Hematopoietic multipotent progenitor cell treated with erythropoietin and hydrocortisone succinate and interleukin-3 and kit ligand, for 4 days (in vitro differentiated cells): Measurements from ENCODE around the gene PNKD.

ENCODE experiments used
- DNase-seq: peaks from one replicate; pipeline ENCODE4 v3.0.0-alpha.2; 2015

The PNKD gene

DNA sequence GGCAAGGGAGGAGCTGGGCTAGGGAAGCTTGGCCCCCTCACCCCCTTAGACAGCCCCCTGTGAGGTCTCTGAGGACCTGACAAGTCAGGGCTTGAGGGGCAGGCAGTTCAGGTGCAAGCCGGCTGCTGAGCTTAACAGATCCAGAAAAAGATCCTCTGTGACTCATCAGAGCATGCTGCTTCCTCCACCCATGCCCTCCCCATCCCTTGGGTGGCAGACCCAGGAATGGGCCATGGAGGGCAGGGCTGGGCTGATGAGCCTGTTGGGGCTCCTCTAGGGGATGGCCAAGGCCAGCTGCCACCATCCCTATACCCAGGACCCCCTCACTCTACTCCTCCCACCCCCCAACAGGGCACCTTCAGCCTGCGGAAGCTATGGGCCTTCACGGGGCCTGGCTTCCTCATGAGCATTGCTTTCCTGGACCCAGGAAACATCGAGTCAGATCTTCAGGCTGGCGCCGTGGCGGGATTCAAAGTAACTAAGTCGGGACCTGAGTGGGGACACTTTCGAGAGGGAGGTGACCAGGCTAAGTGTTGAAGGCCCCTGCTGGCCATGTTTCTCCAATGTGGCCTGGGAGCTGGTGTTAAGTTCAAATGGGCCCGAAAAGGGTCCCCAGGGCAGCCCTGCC, 113.7 kb downstream of the PNKD start:
- DNase-seq, result no peak

DNA sequence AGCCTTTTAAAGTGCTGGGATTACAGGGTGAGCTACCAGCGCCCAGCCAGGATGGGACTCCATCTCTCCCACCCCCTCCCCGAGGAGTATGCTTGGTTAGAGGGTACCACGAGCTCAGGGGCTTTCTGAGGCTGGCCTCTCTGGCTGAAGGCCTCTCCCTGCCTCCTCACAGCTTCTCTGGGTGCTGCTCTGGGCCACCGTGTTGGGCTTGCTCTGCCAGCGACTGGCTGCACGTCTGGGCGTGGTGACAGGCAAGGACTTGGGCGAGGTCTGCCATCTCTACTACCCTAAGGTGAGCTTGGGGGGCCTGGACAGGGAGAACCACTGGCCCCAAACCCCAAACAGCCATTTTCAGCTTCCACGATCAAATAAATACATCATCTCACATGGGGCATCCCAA, 114.7 kb downstream of the PNKD start:
- no peak for DNase-seq

DNA sequence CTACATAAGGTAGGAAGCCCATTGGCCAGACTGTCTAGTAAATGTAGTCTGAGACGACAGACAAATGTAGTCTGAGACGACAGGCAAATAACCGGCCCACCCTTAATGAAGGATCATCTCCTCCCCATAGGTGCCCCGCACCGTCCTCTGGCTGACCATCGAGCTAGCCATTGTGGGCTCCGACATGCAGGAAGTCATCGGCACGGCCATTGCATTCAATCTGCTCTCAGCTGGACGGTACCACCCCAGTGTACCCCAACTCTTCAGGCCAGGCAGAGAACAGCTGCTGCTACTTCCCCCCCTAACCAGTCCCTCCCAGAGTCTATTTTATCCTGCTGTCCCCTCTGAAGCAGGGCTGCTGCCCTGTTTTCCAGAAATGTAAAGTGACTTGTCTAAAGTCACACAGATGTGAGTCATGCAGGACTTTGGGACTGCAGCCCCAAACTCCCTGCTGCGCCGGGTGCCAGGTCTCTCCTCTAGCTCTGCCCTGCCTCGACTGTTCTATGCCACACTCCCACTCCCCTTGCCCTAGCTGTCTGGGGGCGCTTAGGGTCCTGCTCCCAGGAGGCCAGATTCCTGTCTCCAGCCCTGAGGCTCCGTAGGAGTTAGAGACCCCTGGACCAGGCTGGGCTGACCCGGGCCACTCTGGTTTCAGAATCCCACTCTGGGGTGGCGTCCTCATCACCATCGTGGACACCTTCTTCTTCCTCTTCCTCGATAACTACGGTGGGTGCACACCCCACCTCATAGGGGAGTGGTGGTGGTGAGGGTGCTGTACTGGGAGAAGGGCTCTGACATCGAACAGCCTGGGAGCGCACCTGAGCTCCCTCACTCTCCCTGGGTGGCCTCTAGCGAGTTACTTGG, 116.4 kb downstream of the PNKD start:
- DNase-seq, result no peak

DNA sequence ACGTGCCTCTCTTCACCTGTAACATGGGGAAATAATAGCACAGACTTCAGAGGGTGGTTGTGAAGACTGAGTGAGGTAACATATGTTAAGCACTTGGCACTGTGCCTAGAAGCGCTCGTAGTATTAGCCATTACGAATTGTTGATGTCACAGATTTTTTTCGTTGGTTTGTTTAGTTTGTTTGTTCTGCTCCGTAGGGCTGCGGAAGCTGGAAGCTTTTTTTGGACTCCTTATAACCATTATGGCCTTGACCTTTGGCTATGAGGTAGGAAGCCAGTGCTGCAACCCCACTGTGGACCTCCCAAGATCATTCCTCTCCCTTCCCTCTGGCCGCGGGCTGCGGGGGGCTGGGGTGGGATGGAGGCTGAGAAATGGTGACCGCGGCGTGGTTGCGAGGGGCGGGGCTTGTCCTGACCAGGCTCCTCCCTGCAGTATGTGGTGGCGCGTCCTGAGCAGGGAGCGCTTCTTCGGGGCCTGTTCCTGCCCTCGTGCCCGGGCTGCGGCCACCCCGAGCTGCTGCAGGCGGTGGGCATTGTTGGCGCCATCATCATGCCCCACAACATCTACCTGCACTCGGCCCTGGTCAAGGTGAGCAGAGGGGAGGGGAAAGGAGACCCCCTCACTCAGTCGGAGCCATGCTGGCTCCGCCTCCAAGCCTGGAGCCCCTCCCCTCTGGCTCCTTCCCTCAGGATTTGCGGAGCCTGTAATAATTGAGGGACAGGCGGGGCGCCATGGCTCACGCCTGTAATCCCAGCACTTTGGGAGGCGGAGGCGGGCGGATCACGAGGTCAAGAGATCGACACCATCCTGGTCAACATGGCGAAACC, 117.3 kb downstream of the PNKD start:
- DNase-seq, result peak; percentile 71

DNA sequence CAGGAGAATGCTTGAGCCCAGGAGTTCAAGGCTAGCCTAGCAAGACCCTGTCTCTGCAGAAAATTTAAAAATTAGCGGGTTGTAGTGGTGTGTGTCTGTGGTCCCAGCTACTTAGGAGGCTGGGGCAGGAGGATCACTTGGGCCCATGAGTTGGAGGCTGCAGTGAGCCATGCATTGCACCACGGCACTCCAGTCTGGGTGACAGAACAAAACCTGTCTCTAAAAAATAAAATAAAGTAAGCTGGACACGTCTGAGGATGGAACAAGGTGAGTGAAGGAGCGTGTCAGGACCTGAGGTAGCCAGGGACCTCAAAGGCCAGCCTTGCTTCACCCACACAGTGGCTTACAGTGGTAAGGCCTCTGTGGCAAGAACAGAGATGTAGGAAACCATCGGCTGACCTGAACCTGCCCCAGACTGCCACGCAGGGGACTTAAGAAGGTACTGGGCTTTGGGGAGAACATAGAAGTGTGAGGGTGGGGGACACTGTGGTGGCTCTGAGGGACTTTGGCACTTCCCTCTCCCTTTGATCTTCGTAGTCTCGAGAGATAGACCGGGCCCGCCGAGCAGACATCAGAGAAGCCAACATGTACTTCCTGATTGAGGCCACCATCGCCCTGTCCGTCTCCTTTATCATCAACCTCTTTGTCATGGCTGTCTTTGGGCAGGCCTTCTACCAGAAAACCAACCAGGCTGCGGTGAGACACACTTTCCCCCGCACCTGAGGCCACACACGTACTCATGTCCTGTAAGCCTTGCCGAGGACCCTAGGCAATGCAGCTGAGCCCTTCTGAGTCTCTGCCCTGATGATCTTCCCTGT, 119.2 kb downstream of the PNKD start:
- DNase-seq, result no peak

DNA sequence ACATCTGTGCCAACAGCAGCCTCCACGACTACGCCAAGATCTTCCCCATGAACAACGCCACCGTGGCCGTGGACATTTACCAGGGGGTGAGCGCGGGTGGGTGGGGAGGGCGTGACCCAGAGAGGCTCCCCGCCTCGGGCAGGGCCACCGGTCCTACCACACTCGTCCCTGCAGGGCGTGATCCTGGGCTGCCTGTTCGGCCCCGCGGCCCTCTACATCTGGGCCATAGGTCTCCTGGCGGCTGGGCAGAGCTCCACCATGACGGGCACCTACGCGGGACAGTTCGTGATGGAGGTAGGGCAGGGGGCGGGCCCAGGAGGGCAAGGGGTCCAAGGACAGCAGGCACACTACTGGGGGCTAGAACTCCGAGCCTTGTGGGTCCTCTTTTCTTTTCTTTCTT, 120.9 kb downstream of the PNKD start:
- DNase-seq, result no peak

DNA sequence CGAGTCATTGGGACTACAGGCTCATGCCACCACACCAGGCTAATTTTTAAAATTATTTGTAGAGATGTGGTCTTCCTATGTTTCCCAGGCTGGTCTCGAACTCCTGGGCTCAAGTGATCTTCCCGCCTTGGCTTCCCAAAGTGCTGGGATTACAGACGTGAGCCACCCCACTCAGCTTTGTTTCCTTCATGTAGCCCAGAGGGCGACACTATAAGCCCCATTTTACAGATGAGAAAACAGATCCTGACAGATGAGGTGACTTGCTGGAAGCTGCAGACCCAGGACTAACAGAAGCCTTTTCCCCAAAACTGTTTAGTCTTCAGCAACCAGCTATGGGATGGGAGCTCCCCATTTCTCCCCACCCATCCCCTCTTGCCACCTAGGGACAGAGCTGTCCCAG, 122.1 kb downstream of the PNKD start:
- DNase-seq, result no peak

DNA sequence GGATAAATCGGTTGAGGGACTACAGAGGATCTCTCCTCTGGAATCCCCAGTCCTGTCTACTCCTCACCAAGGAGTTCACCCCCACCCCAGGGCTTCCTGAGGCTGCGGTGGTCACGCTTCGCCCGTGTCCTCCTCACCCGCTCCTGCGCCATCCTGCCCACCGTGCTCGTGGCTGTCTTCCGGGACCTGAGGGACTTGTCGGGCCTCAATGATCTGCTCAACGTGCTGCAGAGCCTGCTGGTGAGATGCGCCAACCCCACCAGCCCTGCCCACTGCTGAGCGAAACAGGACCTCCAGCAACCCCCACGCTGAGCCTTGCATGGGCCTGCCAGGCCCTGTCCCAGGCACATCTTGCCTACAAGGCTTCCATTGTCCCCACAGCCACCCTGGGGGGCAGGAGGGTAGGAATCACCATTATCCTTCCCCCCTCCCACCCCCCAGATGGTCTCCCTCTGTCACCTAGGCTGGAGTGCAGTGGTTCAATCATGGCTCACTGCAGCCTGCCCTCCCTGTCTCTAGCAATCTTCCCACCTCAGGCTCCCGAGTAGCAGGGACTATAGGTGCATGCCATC, 122.7 kb downstream of the PNKD start:
- DNase-seq, result no peak

DNA sequence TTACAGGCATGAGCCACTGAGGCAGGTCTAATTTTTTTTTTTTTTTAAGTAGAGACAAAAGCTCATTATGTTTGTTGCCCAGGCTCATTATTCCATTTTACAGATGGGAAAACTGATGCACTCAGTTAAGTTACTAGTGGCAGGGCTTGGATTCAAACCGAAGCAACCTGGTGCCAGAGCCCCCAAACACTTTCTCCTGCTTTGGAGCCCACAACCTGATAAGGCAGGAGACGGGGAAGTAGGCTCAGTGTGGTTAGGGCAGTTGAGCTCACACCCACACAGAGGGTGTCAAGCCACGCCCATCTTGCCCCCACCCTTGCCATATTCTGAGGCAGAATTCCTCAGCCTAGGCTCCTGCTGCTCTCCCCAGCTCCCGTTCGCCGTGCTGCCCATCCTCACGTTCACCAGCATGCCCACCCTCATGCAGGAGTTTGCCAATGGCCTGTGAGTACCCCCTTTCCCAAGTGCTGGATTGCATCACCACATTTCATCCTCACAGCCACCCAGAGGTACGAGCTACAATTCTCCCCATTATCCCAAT, 123.5 kb downstream of the PNKD start:
- peak; percentile 94 for DNase-seq

DNA sequence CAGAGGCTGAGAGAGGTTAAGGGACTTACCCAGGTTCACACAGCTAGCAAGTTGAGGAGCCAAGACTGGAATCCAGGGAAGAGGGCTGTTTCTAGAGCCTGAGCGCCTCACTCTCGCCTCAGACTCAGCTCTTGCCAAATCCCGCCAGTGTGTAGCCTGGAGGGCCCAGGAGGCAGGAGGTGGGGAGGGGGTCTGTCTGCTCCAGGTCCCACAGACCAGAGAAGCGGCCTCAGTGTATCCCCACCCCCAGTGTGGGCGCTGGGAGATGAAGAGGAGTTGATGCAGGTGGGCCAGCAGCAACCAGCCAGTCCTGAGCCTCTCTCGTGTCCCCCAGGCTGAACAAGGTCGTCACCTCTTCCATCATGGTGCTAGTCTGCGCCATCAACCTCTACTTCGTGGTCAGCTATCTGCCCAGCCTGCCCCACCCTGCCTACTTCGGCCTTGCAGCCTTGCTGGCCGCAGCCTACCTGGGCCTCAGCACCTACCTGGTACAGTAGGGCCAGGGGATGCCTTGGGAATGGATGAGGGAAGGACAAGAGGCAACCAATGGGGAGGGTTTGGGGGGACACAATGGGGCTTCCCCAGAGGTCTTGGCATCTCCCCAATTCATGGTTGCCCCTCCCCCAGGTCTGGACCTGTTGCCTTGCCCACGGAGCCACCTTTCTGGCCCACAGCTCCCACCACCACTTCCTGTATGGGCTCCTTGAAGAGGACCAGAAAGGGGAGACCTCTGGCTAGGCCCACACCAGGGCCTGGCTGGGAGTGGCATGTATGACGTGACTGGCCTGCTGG, 124.2 kb downstream of the PNKD start:
- peak; percentile 71 for DNase-seq

DNA sequence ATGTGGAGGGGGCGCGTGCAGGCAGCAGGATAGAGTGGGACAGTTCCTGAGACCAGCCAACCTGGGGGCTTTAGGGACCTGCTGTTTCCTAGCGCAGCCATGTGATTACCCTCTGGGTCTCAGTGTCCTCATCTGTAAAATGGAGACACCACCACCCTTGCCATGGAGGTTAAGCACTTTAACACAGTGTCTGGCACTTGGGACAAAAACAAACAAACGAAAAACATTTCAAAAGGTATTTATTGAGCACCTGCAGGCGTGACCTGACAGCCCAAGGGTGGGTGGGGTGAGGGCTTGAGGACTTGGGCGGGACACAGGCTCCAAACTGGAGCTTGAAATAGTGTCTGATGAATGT, 124.7 kb downstream of the PNKD start:
- DNase-seq, result no peak

DNA sequence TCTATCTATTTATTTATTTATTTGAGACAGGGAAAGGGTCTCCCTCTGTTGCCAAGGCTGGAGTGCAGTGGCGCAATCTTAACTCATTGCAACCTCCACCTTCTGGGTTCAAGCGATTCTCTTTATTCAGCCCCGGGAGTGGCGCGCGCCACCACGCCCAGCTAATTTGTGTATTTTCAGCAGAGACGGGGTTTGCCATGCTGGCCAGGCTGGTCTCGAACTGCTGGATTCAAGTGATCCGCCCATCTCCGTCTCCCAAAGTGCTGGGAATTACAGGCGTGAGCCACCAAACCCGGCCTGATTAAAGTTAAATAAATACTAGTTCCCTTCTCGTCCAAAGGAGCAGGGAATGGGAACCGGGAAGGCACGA, 125.1 kb downstream of the PNKD start:
- peak; percentile 54 for DNase-seq

DNA sequence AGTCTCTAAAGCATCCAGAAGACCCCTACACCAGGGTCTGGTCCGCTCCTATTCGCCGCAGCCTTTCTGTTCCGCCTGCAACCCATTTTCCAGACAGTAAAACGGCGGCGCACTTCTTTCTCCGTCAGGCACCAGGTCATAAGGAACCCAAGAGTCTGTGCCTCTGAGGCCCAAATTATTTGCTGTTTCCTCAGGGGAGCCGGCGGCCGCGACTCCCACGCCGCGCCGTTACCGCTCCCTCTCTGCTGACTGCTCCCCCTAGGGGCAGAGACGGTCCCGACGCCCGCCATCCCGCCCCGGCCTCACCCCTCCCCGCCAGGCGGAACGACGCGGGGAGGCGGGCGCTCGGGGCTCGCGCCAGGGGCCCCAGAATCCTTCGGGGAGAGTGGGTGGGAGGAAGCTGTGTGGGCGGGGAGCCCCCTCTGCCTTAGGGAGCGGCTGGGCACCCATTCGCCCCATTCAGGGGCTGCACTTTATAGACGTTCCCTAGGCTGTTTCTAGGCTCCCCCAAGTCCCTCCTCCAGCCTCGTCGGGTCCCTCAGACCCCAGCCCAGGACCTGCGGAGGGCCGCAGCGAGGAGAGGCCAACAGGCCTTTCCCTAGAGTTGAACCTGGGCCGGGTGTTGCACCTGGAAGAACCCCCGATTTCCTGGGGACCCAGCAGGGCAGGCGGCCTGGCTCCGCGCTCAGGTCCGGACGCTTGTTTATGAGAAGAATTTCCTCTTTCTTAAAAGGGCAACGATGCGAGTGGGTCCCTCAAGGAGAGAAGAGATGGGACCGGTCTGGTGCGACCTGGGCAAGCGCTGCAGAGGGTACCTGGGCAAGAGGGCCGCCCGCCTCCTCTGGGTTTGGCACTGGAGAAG, 125.7 kb downstream of the PNKD start:
- DNase-seq, result peak; percentile 99
